HG03280 (cell line): ENCODE results near the gene PNMA8A.
"Not testable (repeated sequence)": the region's sequence is repeated elsewhere in the genome, so short reads cannot be mapped to it uniquely, and the experiment has no call there.

Experiments used
- ATAC-seq: cut with Tn5 transposase; IDR thresholded peaks from one replicate; pipeline ENCODE4 v1.9.1; 2021; ENCODE audit warnings: mild to moderate bottlenecking, moderate library complexity; ENCODE audit not compliant: unreplicated experiment

The PNMA8A gene

GRCh38 chr19:46471116-46471733, at the start of gene PNMA8A:
Gene PNMA8A (minus strand): TSS chr19:46471563. CDS start chr19:46471035, 528 bp downstream.
- ATAC-seq: no peak

- no peak for ATAC-seq
Observed at GRCh38 chr19:46520616-46521015, 49.3 kb upstream of the PNMA8A start.

- no peak for ATAC-seq
Observed at GRCh38 chr19:46517471-46517870, 46.1 kb upstream of the PNMA8A start.

GRCh38 chr19:46515879-46516350, 44.6 kb upstream of the PNMA8A start:
- no peak for ATAC-seq

- ATAC-seq: no peak
Observed at GRCh38 chr19:46515290-46515609, 43.9 kb upstream of the PNMA8A start.

- no peak for ATAC-seq
Observed at GRCh38 chr19:46514589-46515289, 43.4 kb upstream of the PNMA8A start.

GRCh38 chr19:46513461-46514236, 42.3 kb upstream of the PNMA8A start:
- ATAC-seq: no peak

GRCh38 chr19:46511237-46511636, 39.9 kb upstream of the PNMA8A start:
- no peak for ATAC-seq

GRCh38 chr19:46508206-46508605, 36.8 kb upstream of the PNMA8A start:
- no peak for ATAC-seq

- no peak for ATAC-seq
Observed at GRCh38 chr19:46503848-46504453, 32.6 kb upstream of the PNMA8A start.

GRCh38 chr19:46502891-46503290, 31.5 kb upstream of the PNMA8A start:
- ATAC-seq: no peak

- ATAC-seq: no peak
Observed at GRCh38 chr19:46499692-46500091, 28.3 kb upstream of the PNMA8A start.

GRCh38 chr19:46497773-46498172, 26.4 kb upstream of the PNMA8A start:
- ATAC-seq: no peak

- ATAC-seq: not testable (repeated sequence)
Observed at GRCh38 chr19:46496886-46497285, 25.5 kb upstream of the PNMA8A start.

- no peak for ATAC-seq
Observed at GRCh38 chr19:46496304-46496703, 24.9 kb upstream of the PNMA8A start.

- no peak for ATAC-seq
Observed at GRCh38 chr19:46495786-46496099, 24.4 kb upstream of the PNMA8A start, which contains the start of gene PNMA8B. Gene PNMA8B (minus strand): TSS chr19:46495867. CDS start chr19:46495465, 402 bp downstream.

- ATAC-seq: no peak
Observed at GRCh38 chr19:46494941-46495785, 23.8 kb upstream of the PNMA8A start.

GRCh38 chr19:46494146-46494940, 23.0 kb upstream of the PNMA8A start:
- ATAC-seq: no peak

GRCh38 chr19:46493236-46494145, 22.1 kb upstream of the PNMA8A start:
- ATAC-seq: no peak
